ENCODE data around the gene CCDC160. TPM values are rescaled to one million over a fixed set of nuclear protein-coding genes. Genes with fewer than 3 reads are reported as not detected.
A peak's percentile ranks its signal among the peaks of the same experiment; 100 is the strongest.
"Not testable (repeated sequence)": the region's sequence is repeated elsewhere in the genome, so short reads cannot be mapped to it uniquely, and the experiment has no call there.

CCDC160 gene
- total RNA-seq = not detected

DNA sequence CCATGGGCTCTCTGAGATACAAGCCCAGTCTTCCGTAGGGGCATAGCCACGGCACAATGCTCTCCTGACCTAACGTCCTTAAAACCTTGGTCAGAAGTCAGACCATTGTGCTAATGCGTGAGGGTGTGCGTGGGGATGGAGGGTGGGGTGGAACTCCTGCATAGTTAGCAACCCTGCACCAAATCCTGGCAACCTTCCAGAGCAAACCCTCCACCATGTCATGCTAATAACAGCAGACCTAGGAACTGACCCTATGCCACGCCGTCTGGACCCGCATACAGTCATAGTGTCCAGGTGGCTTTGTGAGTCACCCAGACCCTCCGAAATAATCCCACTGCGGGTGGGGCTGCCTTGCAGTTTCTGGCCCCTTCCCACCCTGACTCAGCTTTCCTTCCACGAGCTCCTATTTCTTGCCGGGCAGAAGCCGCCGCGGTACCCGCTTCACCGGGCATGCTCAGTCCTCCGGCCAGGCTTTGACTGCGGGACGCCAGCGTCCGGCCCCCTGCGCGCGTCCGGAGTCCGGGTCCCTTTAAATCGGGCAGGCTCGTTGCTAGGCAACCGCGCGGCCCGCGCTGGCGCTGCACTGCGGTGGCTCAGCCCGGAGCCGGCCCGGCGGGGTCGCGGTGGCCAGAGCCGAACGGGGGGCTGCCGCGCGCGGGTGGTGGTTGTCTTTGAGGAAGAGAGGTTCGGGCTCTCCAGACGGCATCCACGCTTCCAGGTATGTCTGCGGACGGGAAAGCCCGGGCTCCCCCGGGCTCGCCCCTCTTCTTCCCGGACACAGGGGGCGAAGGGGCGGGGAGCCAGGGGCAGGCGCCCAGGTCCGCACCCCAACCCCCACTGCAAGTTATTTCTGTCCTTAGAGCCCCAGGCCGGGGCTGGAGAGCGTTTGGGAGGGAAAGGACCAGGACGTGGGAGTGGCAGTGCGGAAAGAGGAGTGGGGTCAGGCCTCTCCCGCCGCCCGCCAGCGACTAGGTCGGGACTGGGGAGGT, at the start of gene CCDC160:
Gene CCDC160, plus strand, starts transcription at position 557 of the 989 bp plus-strand sequence. CDS start 7,619 bp downstream, outside the sequence.
- Mint-ChIP-seq H3K36me3 (no peaks in the 10 kb centered on the region), H3K4me1 (peaks cover 4% of the 10 kb centered on the region), H3K27me3 (peaks cover 4% of the 10 kb centered on the region), H3K4me3 (peak within 1 kb of the TSS; percentile 47), H3K27ac (no peak within 1 kb of the TSS), H3K9me3 (no peaks in the 10 kb centered on the region)
- DNase-seq (peak; percentile 40), ATAC-seq (ENCODE audit: low read depth) (no peak)
- POLR2A ChIA-PET = no interaction called here

DNA sequence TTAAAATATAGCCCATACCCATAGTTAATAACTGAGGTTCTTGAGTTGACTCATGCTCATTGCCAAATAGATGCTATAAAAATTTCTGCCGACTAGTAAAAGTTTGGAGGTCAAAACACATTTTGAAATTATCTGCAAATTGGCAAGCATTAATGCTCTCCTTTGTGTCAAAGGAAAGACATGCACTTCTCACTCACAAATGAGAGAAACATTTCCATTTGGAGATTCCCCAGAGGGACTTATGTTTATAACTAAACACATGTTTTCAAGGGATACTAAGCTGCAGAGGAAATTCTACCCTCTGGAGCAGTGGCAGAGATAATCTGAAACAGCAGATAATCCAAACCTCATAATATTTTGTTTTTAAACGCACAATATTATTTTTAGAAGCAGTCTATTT, 45.7 kb upstream of the CCDC160 start:
- Mint-ChIP-seq H3K36me3 (peaks cover 14% of the 10 kb centered on the region), H3K27me3 (peaks cover 2% of the 10 kb centered on the region), H3K4me3 (no peak overlapping the region), H3K9me3 (peaks cover 1% of the 10 kb centered on the region), H3K4me1 (peaks cover 10% of the 10 kb centered on the region), H3K27ac (no peak overlapping the region)
- POLR2A ChIA-PET = no interaction called here
- ATAC-seq (ENCODE audit: low read depth) (no peak), DNase-seq (no peak)

DNA sequence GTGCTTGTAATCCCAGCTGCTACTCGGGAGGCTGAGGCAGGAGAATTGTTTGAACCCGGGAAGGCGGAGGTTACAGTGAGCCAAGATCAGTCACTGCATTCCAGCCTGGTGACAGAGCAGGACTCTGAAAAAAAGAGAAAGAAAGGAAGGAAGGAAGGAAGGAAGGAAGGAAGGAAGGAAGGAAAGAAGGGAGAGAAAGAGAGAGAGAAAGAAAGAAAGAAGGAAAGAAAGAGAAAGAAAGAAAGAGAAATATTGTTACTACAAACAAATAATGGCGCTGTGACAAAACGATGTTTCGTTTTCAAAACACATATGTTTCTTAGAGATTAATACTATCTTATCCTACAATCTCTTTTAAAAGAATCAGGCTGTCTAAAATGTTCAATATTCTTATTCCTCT, 42.1 kb upstream of the CCDC160 start:
- peaks cover 1% of the 10 kb centered on the region for H3K9me3 Mint-ChIP-seq
- peaks cover 10% of the 10 kb centered on the region for H3K36me3 Mint-ChIP-seq
- no peak overlapping the region for H3K27ac Mint-ChIP-seq
- ATAC-seq (ENCODE audit: low read depth) (no peak), DNase-seq (no peak)
- H3K4me1 Mint-ChIP-seq = peaks cover 4% of the 10 kb centered on the region
- no peak overlapping the region for H3K4me3 Mint-ChIP-seq
- POLR2A ChIA-PET = no interaction called here
- peaks cover 2% of the 10 kb centered on the region for H3K27me3 Mint-ChIP-seq

DNA sequence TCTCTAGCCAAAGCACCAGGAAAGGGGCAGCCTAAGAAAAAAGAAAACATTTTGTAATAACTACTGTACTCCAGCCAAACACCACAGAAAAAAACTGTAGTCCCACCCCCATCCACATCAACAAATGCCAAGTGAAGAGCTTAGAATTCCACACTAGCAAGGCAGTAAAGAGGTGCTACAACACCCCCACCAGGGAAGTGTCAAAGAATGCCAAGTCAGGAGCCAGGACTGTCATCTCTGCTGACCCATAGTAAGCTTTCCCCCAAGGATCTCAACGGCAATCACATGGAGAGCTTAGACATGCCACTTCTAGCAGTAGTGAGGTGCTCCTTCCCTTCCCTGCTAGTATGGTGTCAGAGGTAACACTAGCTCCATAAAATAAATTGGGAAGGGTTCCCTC, 34.4 kb upstream of the CCDC160 start:
- Mint-ChIP-seq H3K9me3 (peaks cover 8% of the 10 kb centered on the region), H3K27ac (no peak overlapping the region), H3K36me3 (no peaks in the 10 kb centered on the region), H3K4me1 (no peaks in the 10 kb centered on the region), H3K27me3 (no peaks in the 10 kb centered on the region), H3K4me3 (no peak overlapping the region)
- POLR2A ChIA-PET = no interaction called here
- DNase-seq (no peak), ATAC-seq (ENCODE audit: low read depth) (no peak)

DNA sequence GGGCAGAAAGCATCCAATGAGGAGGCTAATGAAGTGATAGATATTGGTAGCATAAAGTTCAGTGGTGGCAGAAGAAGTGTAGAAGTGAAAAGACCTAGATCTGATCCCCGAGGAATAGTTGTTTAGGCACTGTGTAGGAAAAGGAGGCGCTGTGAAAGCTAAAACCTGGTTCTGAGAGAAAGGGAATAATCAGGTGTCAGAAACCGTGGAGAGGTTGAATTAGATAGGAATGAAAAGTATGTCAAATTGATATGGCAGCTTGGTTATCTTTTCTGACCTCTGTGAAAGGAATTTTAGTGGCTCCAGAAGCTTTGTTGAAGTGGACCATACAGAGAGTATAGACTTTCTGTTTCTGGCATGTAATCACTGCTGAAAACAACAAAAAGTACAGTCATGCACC, 30.8 kb upstream of the CCDC160 start:
- no peak for DNase-seq
- H3K4me3 Mint-ChIP-seq = no peak overlapping the region
- H3K27ac Mint-ChIP-seq = no peak overlapping the region
- POLR2A ChIA-PET = interaction anchor here (1.1 kb wide), 1 partner anchor 19 kb away, joined by 3 read pairs; no protein-coding TSS in a partner anchor
- H3K36me3 Mint-ChIP-seq = no peaks in the 10 kb centered on the region
- ATAC-seq (ENCODE audit: low read depth) = no peak
- H3K4me1 Mint-ChIP-seq = no peaks in the 10 kb centered on the region
- no peaks in the 10 kb centered on the region for H3K27me3 Mint-ChIP-seq
- H3K9me3 Mint-ChIP-seq = peaks cover 10% of the 10 kb centered on the region

DNA sequence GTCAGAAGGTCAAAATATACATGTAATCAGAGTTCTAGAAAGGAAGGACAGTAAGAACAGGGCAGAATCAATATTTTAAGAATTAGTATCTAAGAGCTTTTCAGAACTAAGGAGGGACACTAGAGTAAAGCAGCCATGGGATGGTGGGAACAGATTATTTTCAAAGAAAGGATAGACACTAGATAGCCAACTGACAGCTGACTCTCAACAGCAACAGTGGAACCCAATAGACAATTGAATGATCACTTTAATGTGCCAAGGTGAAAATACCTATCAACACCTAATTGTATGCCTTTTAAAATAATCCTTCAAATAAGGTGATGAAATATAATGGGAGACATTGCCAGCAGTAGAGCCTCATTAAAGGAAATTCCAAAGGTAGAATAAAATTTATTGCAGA, 26.5 kb upstream of the CCDC160 start:
- Mint-ChIP-seq H3K27ac (no peak overlapping the region), H3K36me3 (no peaks in the 10 kb centered on the region), H3K4me1 (no peaks in the 10 kb centered on the region), H3K4me3 (no peak overlapping the region), H3K27me3 (no peaks in the 10 kb centered on the region), H3K9me3 (peaks cover 7% of the 10 kb centered on the region)
- POLR2A ChIA-PET = no interaction called here
- no peak for ATAC-seq (ENCODE audit: low read depth)
- DNase-seq = no peak

DNA sequence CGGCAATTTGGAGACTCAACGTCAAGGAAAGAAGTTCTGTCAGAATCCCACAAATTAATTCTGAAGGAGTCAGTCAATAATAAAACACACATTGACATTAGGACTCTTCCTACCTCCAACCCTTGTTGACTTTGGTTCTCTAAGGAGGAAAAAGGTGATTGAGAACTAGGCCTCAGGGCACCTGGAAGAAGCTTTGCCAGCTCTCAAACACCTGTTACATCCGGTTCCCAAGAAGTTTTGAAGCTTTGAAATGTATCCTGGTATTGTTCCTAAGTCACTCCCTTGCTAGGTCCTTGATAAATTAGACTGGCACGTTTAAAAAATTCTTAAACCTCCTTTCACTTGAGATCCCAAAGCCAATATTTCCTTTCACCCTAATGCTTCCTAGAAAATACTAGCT, 1.7 kb upstream of the CCDC160 start:
- Mint-ChIP-seq H3K36me3 (no peaks in the 10 kb centered on the region), H3K4me3 (no peak overlapping the region), H3K27ac (no peak overlapping the region), H3K4me1 (peaks cover 4% of the 10 kb centered on the region), H3K27me3 (peaks cover 4% of the 10 kb centered on the region), H3K9me3 (no peaks in the 10 kb centered on the region)
- DNase-seq = no peak
- ATAC-seq (ENCODE audit: low read depth) = no peak
- POLR2A ChIA-PET = no interaction called here

DNA sequence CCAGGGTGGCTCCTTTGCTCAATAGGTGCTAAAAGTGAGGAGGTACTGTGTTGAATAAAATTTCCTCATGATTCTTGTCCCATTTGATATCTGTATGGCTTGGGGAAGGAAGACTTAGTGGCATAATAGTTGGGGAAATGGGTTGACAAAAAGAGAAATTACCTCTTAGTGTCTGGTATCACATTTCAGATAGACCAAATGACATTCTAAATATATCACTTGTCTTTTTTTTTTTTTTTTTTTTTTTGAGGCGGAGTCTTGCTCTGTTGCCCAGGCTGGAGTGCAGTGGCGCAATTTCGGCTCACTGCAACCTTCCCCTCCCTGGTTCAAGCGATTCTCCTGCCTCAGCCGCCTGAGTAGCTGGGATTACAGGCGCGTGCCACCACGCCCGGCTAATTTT, 1.2 kb downstream of the CCDC160 start:
- H3K9me3 Mint-ChIP-seq; H3K27me3 Mint-ChIP-seq; ATAC-seq (ENCODE audit: low read depth); POLR2A ChIA-PET; H3K4me3 Mint-ChIP-seq; H3K4me1 Mint-ChIP-seq; H3K27ac Mint-ChIP-seq; DNase-seq; H3K36me3 Mint-ChIP-seq: not testable (repeated sequence)

DNA sequence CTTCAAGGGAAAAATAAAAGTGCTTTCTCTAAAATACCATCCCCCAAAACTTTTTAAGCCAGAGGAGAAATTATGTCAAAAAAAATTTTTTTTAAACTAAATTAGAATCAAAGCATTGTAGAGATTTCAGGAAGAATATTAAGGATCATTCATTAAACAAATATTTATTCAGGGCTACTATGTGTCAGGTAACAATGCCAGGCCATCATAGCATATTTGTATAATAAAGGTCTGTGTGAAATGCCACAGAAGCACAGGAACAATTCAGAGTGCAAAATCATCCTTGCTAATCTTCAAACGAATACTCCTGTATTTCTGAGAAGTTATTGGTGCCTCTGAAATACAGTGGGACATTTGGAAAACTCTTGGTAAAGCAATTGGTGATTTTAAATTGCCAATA, 2.0 kb downstream of the CCDC160 start:
- peaks cover 8% of the 10 kb centered on the region for H3K4me1 Mint-ChIP-seq
- POLR2A ChIA-PET = no interaction called here
- no peaks in the 10 kb centered on the region for H3K36me3 Mint-ChIP-seq
- H3K9me3 Mint-ChIP-seq = no peaks in the 10 kb centered on the region
- no peak overlapping the region for H3K27ac Mint-ChIP-seq
- no peak for ATAC-seq (ENCODE audit: low read depth)
- no peak overlapping the region for H3K4me3 Mint-ChIP-seq
- DNase-seq = no peak
- peaks cover 4% of the 10 kb centered on the region for H3K27me3 Mint-ChIP-seq

DNA sequence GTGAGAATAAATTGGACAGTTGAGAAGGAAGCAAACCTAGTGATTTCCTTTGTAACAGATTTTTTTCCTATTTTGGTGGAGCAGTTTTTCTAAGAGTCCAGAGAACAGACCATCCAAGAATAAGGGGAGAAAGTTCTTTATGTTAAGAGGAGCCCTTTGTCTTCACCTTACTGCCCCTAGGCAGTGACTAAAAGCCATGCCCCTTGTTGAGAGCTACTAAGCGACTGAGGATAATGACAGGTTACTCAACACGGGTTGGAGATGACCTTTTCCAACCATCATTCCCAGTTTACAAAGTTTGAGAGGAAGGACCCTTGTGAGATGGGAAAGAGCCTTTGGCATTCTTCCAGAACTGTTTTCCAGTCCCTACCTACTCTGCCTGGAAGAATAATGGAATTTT, 3.2 kb downstream of the CCDC160 start:
- peaks cover 13% of the 10 kb centered on the region for H3K27me3 Mint-ChIP-seq
- H3K9me3 Mint-ChIP-seq = no peaks in the 10 kb centered on the region
- H3K27ac Mint-ChIP-seq = no peak overlapping the region
- ATAC-seq (ENCODE audit: low read depth) (no peak), DNase-seq (no peak)
- no peak overlapping the region for H3K4me3 Mint-ChIP-seq
- H3K36me3 Mint-ChIP-seq = no peaks in the 10 kb centered on the region
- POLR2A ChIA-PET = no interaction called here
- peaks cover 8% of the 10 kb centered on the region for H3K4me1 Mint-ChIP-seq

DNA sequence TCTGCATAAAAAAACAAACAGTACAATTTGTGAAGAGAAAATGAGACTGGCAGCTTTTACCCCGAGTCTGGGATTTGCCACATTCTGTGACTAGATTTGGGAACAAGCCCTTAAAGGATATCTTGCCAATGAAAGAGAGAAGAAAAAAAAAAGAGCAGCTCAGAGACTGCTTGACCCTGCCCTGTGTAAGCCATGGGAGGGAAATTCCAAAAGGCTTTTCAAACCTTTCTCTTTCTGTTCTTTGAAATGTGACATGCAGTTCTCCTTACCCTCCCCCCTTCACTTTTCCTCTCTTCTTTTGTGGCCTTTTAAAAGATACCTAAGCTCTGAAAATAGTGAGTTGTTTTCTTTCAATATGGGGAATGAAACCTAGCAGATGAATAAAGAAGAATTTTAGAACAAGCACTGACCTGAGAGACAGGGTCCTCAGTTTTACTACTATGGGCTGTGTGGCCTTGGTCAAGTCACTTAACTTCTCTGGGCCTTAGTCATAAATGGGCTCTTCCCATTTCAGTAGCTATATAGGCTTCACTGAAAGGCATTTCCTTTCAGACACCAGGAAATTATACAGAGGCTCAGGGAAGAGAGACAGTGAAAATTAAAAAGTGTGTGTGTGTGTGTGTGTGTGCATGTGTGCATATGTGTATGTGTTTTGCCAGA, 5.1 kb downstream of the CCDC160 start:
- POLR2A ChIA-PET = no interaction called here
- ATAC-seq (ENCODE audit: low read depth) (no peak), DNase-seq (no peak)
- Mint-ChIP-seq H3K27ac (no peak overlapping the region), H3K4me3 (no peak overlapping the region), H3K36me3 (no peaks in the 10 kb centered on the region), H3K4me1 (peaks cover 8% of the 10 kb centered on the region), H3K27me3 (peaks cover 14% of the 10 kb centered on the region), H3K9me3 (no peaks in the 10 kb centered on the region)

DNA sequence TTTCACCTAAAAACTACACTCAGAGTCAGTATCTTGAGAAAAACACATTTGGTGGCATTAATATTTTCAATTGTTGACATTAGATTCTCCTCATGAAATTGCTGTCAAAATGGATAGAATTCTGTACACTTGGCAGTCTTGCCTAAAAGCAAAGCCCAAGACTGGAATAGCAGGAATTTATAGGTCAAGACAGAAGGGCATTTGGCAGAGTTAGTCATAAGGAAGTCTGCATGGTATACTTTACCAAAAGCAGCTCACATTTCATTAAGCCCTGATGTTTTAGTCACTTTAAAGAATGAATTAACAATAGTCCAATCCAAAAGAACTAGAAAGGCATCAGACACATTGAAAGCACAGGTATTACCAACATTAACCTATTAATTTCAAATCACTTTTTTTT, 7.1 kb downstream of the CCDC160 start:
- H3K4me1 Mint-ChIP-seq = peaks cover 8% of the 10 kb centered on the region
- no peak overlapping the region for H3K27ac Mint-ChIP-seq
- H3K9me3 Mint-ChIP-seq = no peaks in the 10 kb centered on the region
- POLR2A ChIA-PET = no interaction called here
- no peaks in the 10 kb centered on the region for H3K36me3 Mint-ChIP-seq
- no peak for ATAC-seq (ENCODE audit: low read depth)
- peaks cover 10% of the 10 kb centered on the region for H3K27me3 Mint-ChIP-seq
- DNase-seq = no peak
- no peak overlapping the region for H3K4me3 Mint-ChIP-seq

DNA sequence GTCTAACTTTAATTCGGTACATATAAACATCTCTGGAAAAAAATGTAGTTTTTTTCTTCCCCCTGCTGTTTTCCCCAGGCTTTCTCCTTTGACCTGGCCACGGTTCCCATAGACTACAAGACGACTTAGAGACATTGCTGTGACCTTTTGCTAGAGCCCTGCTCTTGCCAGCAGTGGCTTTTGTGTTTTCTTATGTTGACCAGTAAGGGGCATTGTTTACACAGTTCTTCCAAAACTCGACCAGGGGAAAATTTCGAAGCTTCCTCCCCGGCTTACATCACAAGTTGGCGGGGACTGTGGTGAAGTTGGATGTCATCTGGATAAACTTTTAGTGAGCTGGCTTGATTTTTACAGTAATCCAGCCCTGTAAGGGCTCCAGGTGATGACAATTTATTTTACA, 9.3 kb downstream of the CCDC160 start:
- H3K27me3 Mint-ChIP-seq = peaks cover 10% of the 10 kb centered on the region
- no peak overlapping the region for H3K27ac Mint-ChIP-seq
- H3K4me3 Mint-ChIP-seq = no peak overlapping the region
- H3K9me3 Mint-ChIP-seq = no peaks in the 10 kb centered on the region
- DNase-seq (no peak), ATAC-seq (ENCODE audit: low read depth) (no peak)
- POLR2A ChIA-PET = no interaction called here
- no peaks in the 10 kb centered on the region for H3K36me3 Mint-ChIP-seq
- peaks cover 4% of the 10 kb centered on the region for H3K4me1 Mint-ChIP-seq

DNA sequence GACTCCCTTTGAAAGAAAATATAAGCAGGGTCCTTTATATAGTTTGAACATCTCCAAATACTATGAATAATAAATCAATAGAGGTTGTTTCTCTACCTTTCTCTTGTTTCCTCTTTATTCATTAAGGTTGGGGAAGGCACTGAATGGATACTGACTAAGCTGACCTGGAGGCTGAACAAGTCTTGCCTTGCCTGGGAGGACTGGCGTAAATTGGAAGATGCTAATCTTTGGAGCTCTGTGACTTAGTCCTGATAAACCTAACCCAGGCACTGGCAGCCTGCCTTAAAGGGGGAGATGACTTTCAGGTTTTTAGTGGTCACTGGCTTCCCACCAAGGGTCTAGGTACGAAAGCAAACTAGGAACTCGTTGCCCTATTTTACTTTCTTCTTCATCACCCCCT, 10.5 kb downstream of the CCDC160 start:
- DNase-seq (no peak), ATAC-seq (ENCODE audit: low read depth) (no peak)
- Mint-ChIP-seq H3K27ac (no peak overlapping the region), H3K9me3 (no peaks in the 10 kb centered on the region), H3K27me3 (peaks cover 10% of the 10 kb centered on the region), H3K4me1 (no peaks in the 10 kb centered on the region), H3K4me3 (no peak overlapping the region), H3K36me3 (no peaks in the 10 kb centered on the region)
- POLR2A ChIA-PET = no interaction called here
